K562 (cell line): Measurements from ENCODE around the gene ATP5PD. TPM values are rescaled to one million over a fixed set of nuclear protein-coding genes. Genes with fewer than 3 reads are reported as not detected.

Source experiments
- ATAC-seq: fragments of 200-7000 bp; cut with Tn5 transposase; 3 replicates; pipeline ENCODE4 v1.9.1; 2020; ENCODE audit warnings: moderate library complexity
- BruUV-seq: library from RNA; stranded (reverse); fragments of 400-500 nt; replicated peaks from 2 replicates; lab custom pipeline; 2021; lab: Mats Ljungman, UMichigan
- CTCF ChIA-PET: fragments of 300-600 bp; formaldehyde crosslinking; extraction: SDS; loops from one replicate; lab custom pipeline; 2021; ENCODE audit warnings: low intra/inter-chr PET ratio; lab: Yijun Ruan, JAX
- POLR2A ChIA-PET: fragments of 300-600, 350-650 bp; sonication (Branson Sonifier 250); formaldehyde crosslinking; extraction: SDS; loops from one replicate; lab custom pipeline; 2021; ENCODE audit warnings: antibody characterized with exemption, inconsistent platforms; lab: Yijun Ruan, JAX
- DNase-seq, 4 experiments: peaks; one replicate each; pipeline versions ENCODE4 v3.0.0 to v3.0.0-alpha.2; 2011 to 2018; ENCODE audit warnings: low spot score in 3 of 4, mixed read lengths in 3 of 4; ENCODE audit errors: extremely low read depth in 1 of 4
- FAIRE-seq: peaks from 2 replicates; lab custom pipeline; 2011; peaks lifted over from hg19 to GRCh38; lab: Jason Lieb, UNC
- H2AFZ ChIP-seq: 2 replicates; pipeline ENCODE4 v1.6.0; 2011; ENCODE audit warnings: low read depth, low read length, control low read depth, inconsistent platforms
- H3K27ac ChIP-seq: fragments of 200-600 bp; 3 replicates; pipeline ENCODE4 v1.8.0; 2011; ENCODE audit warnings: low read depth, mild to moderate bottlenecking, control low read depth, inconsistent platforms, low read length, moderate library complexity, mixed read lengths; ENCODE audit errors: extremely low read depth
- H3K27me3 ChIP-seq, 2 experiments: fragments of 300-600 bp in 1 of 2; 2 replicates in 1 of 2; 3 replicates in 1 of 2; pipeline versions ENCODE4 v1.6.0 to v1.8.0; 2011; ENCODE audit warnings: inconsistent platforms in 2 of 2, low read length in 2 of 2, mild to moderate bottlenecking in 1 of 2, mixed read lengths in 1 of 2, moderate library complexity in 1 of 2; ENCODE audit not compliant: control insufficient read depth in 2 of 2, insufficient read depth in 2 of 2
- H3K36me3 ChIP-seq: fragments of 300-600 bp; 3 replicates; pipeline ENCODE4 v1.8.0; 2011; ENCODE audit warnings: mild to moderate bottlenecking, low read length, inconsistent platforms; ENCODE audit not compliant: control insufficient read depth, insufficient read depth
- H3K4me1 ChIP-seq, 2 experiments: fragments of 200-600 bp in 1 of 2; replicated peaks in 1 of 2; 2 replicates in 1 of 2; 3 replicates in 1 of 2; pipeline versions ENCODE4 v1.5.1 to v1.8.0; 2011; ENCODE audit warnings: inconsistent platforms in 2 of 2, low read length in 2 of 2, mild to moderate bottlenecking in 1 of 2, mixed read lengths in 1 of 2, moderate library complexity in 1 of 2; ENCODE audit not compliant: control insufficient read depth in 2 of 2, insufficient read depth in 2 of 2
- H3K4me2 ChIP-seq: 2 replicates; pipeline ENCODE4 v1.6.1; 2011; ENCODE audit warnings: low read length, control low read depth, inconsistent platforms, mixed read lengths; ENCODE audit not compliant: insufficient read depth
- H3K4me3 ChIP-seq: fragments of 200-600 bp; sonication (generic), shearing (Covaris generic); 2 replicates; pipeline ENCODE4 v1.5.1; 2016; ENCODE audit warnings: control low read depth, inconsistent platforms
- H3K79me2 ChIP-seq: fragments of 200-600 bp; 3 replicates; pipeline ENCODE4 v1.8.0; 2011; ENCODE audit warnings: low read length, inconsistent platforms; ENCODE audit not compliant: control insufficient read depth, insufficient read depth
- H3K9ac ChIP-seq, 2 experiments: 2 replicates each; pipeline versions ENCODE4 v1.6.0 to v1.6.1; 2011; ENCODE audit warnings: low read depth in 2 of 2, low read length in 2 of 2, control low read depth in 1 of 2, inconsistent platforms in 1 of 2, mild to moderate bottlenecking in 1 of 2, mixed read lengths in 1 of 2; ENCODE audit not compliant: insufficient read depth in 1 of 2
- H3K9me1 ChIP-seq: one replicate; pipeline ENCODE4 v1.6.0; 2011; ENCODE audit warnings: inconsistent platforms, mild to moderate bottlenecking, low read length, moderate library complexity; ENCODE audit not compliant: control insufficient read depth, insufficient read depth
- H3K9me3 ChIP-seq: replicated peaks from 2 replicates; pipeline ENCODE4 v1.5.1; 2011; ENCODE audit warnings: low read depth, low read length, inconsistent platforms; ENCODE audit not compliant: control insufficient read depth, insufficient read depth
- H4K20me1 ChIP-seq: replicated peaks from 2 replicates; pipeline ENCODE4 v1.6.1; 2011; ENCODE audit warnings: low read length, inconsistent platforms, mixed read lengths; ENCODE audit not compliant: control insufficient read depth, insufficient read depth
- BMI1 ChIP-seq: fragments of 150-350 bp; IDR thresholded peaks from 2 replicates; pipeline ENCODE4 v1.6.1; 2014; ENCODE audit warnings: low read length
- CBX5 ChIP-seq: IDR thresholded peaks from 2 replicates; pipeline ENCODE4 v1.6.1; 2014; ENCODE audit warnings: low read depth, borderline replicate concordance
- ETV5 ChIP-seq: sonication (generic); formaldehyde crosslinking; IDR thresholded peaks from 2 replicates; pipeline ENCODE4 v1.4.0; 2020; ENCODE audit warnings: low read depth, mild to moderate bottlenecking, missing genetic modification reagents
- GTF2A2 ChIP-seq: IDR thresholded peaks from 2 replicates; pipeline ENCODE4 v1.6.1; 2016; ENCODE audit warnings: mild to moderate bottlenecking, missing genetic modification characterization, missing compliant biosample characterization
- HSF4 ChIP-seq: fragments of 250-450 bp; sonication (Bioruptor Pico); IDR thresholded peaks from 2 replicates; pipeline ENCODE4 v2.1.2; 2022; ENCODE audit warnings: mild to moderate bottlenecking, moderate library complexity, borderline replicate concordance
- MXI1 ChIP-seq: IDR thresholded peaks from 2 replicates; pipeline ENCODE4 v1.6.1; 2011; ENCODE audit warnings: low read depth, mild to moderate bottlenecking, improper control_type of control experiment, low read length
- NCOA2 ChIP-seq, 2 experiments: fragments of 450-650 bp; IDR thresholded peaks; 2 replicates each; pipeline ENCODE4 v1.6.1; 2018; ENCODE audit warnings: mild to moderate bottlenecking in 2 of 2, moderate library complexity in 1 of 2; ENCODE audit not compliant: partially characterized antibody in 2 of 2
- NFRKB ChIP-seq: fragments of 450-650 bp; IDR thresholded peaks from 2 replicates; pipeline ENCODE4 v1.6.1; 2016; ENCODE audit warnings: low read depth
- PRPF4 ChIP-seq: fragments of 200-400 bp; formaldehyde crosslinking; IDR thresholded peaks from one replicate; pipeline ENCODE4 v1.6.1; 2017; ENCODE audit warnings: low read length, low read depth, mild to moderate bottlenecking; ENCODE audit not compliant: insufficient read depth, poor library complexity, severe bottlenecking
- SMARCB1 ChIP-seq: IDR thresholded peaks from 2 replicates; pipeline ENCODE4 v1.6.1; 2011; ENCODE audit warnings: improper control_type of control experiment, low read depth; ENCODE audit not compliant: insufficient read length
- STAT5B ChIP-seq: fragments of 250-450 bp; sonication (Bioruptor Pico); IDR thresholded peaks from 2 replicates; pipeline ENCODE4 v1.8.0; 2021; ENCODE audit warnings: mild to moderate bottlenecking, inconsistent platforms
- ZBTB11 ChIP-seq, 3 experiments: fragments of 200-800 bp in 1 of 3; fragments of 250-450 bp in 1 of 3; fragments of 450-650 bp in 1 of 3; sonication (Bioruptor Pico) in 1 of 3; sonication (Bioruptor generic) in 1 of 3; formaldehyde crosslinking in 1 of 3; IDR thresholded peaks; 2 replicates each; pipeline versions ENCODE4 v1.6.1 to v1.8.0; 2016 to 2022; ENCODE audit warnings: mild to moderate bottlenecking in 2 of 3, missing genetic modification characterization in 2 of 3, missing compliant biosample characterization in 1 of 3, moderate library complexity in 1 of 3
- ZC3H11A ChIP-seq: IDR thresholded peaks from 2 replicates; pipeline ENCODE4 v1.6.1; 2012; ENCODE audit warnings: low read depth, low read length, improper control_type of control experiment
- ZNF395 ChIP-seq: fragments of 200-800 bp; sonication (Bioruptor generic); IDR thresholded peaks from 2 replicates; pipeline ENCODE4 v1.6.1; 2017; ENCODE audit warnings: missing genetic modification characterization, missing compliant biosample characterization
- ZNF436 ChIP-seq: fragments of 250-450, 450-650 bp; sonication (Bioruptor Pico); formaldehyde crosslinking; IDR thresholded peaks from 2 replicates; pipeline ENCODE4 v1.7.0; 2020; ENCODE audit warnings: mild to moderate bottlenecking
- WGBS: fragments of 100-300 bp; shearing (Covaris generic); methylation state at CpG from one replicate; pipeline ENCODE4 v1.1.6; 2016; ENCODE audit warnings: low coverage, mixed read lengths; ENCODE audit not compliant: insufficient coverage; ENCODE audit errors: missing lambda C conversion rate; 5-methylcytosine and 5-hydroxymethylcytosine counted together
- in situ Hi-C: fragments of 300-500 bp; cut with MboI; formaldehyde crosslinking; loops from 4 replicates; pipeline ENCODE4 v1.15.0; 2018; ENCODE audit warnings: inconsistent platforms, mixed read lengths
- intact Hi-C: fragments of 100-400 bp; cut with micrococcal nuclease; formaldehyde crosslinking; loops from 2 replicates; pipeline ENCODE4 v1.14.2; 2022
- polyA plus RNA-seq, 8 experiments: library from polyadenylated mRNA; depleted of rRNA in 4 of 8; stranded (reverse) in 5 of 8; unstranded in 3 of 8; fragments of >200 nt; fragmentation: Nextera tagmentation in 2 of 8; fragmentation: Illumina TruSeq in 1 of 8; extraction: Ambion mirVana in 2 of 8; extraction: Trizol in 1 of 8; gene quantifications; 2 replicates each; pipeline versions ENCODE4 v1.2.1 to v1.2.3, GENCODE V29; 2011 to 2014; ENCODE audit warnings: inconsistent platforms in 1 of 8, missing spikeins in 1 of 8
- total RNA-seq, 7 experiments: library from RNA; depleted of rRNA in 6 of 7; stranded (reverse); fragments of >200 nt in 6 of 7; fragmentation: Illumina TruSeq in 2 of 7; extraction: Trizol in 2 of 7; gene quantifications; 2 replicates each; pipeline versions ENCODE4 v1.2.1 to v1.2.3, GENCODE V29; 2011 to 2021; ENCODE audit warnings: low replicate concordance in 1 of 7

ATP5PD gene
- total and polyA plus RNA-seq, 9 of the 15 experiments (the other 6 are each of a cell fraction or from before 2014, with no cell fraction given) = 271 to 828 (median 432) TPM

- TF ChIP-seq GTF2A2 (0 out of 2 replicates have a peak, but pooled peaks have one; percentile 51), STAT5B (no peak), NCOA2 (IDR thresholded peaks at IDR 0.05; ENCODE audit: partially characterized antibody in 2 of 2) (no peak), PRPF4 (no peak), HSF4 (CRISPR knock-in tag) (no peak), ETV5 (CRISPR knock-in tag) (peak; percentile 86), MXI1 (peak; percentile 11; the same call in 1 of the 2 replicates), BMI1 (no peak), ZC3H11A (peak; percentile 96), ZNF436 (CRISPR knock-in tag) (no peak)
- TF ChIP-seq, all 486 proteins: peak for 183
These were observed 34.2 kb downstream of the ATP5PD start, which contains the start of gene MRPL58 (continued) for GRCh38 chr17:75012346-75013091.

- peak overlapping the region; percentile 83 for H2AFZ ChIP-seq
- POLR2A ChIA-PET = interaction anchor here (0.6 to 4.7 kb wide), 24 partner anchors 9 to 169 kb away, joined by 3 to 26 read pairs (median 4); partner anchors contain the start of genes ATP5PD, CDR2L, KCTD2 and NT5C
- CTCF ChIA-PET = interaction anchor here (1.1 to 1.9 kb wide), 2 partner anchors 22 to 190 kb away, joined by 5 to 8 read pairs; no protein-coding TSS in a partner anchor
- FAIRE-seq (no peak), DNase-seq (no peak), ATAC-seq (no peak)
- H3K9ac ChIP-seq = peak overlapping the region; percentile 92 to 96
- peak overlapping the region; percentile 85 for H3K4me3 ChIP-seq
- H3K27ac ChIP-seq = peak overlapping the region; percentile 60
- no peaks in the 10 kb centered on the region for H4K20me1 ChIP-seq
- intact Hi-C loops (no loop called here), in situ Hi-C loops (no loop called here)
- peaks cover 35% of the 10 kb centered on the region for H3K79me2 ChIP-seq
- no peak for TF ChIP-seq NFRKB
- no peak for TF ChIP-seq CBX5
- TF ChIP-seq ZNF395 (CRISPR knock-in tag) = 0 out of 2 replicates have a peak, but pooled peaks have one; percentile 30
- TF ChIP-seq SMARCB1 = no peak
- 0 out of 6 replicates have a peak, but pooled peaks of 1 of the 3 experiments have one; percentile 72 for TF ChIP-seq ZBTB11 (CRISPR knock-in tag; IDR thresholded peaks at IDR 0.05)
- no peaks in the 10 kb centered on the region for H3K9me1 ChIP-seq
- H3K4me1 ChIP-seq = peaks cover 10 to 11% of the 10 kb centered on the region in 2 experiments; a peak in 4 of 5 replicates
- H3K27me3 ChIP-seq = no peaks in the 10 kb centered on the region
- TSS peak; percentile 78 for BruUV-seq
- H3K36me3 ChIP-seq = peaks cover 18% of the 10 kb centered on the region; the same call in 2 of the 3 replicates
- 82% methylated on average over 5 of the region's 5 CpGs for WGBS
- no peaks in the 10 kb centered on the region for H3K9me3 ChIP-seq
- H3K4me2 ChIP-seq = peak overlapping the region; percentile 85
These were observed 34.7 kb downstream of the ATP5PD start for GRCh38 chr17:75012096-75012345.
